SK-N-SH (cell line): Measurements from ENCODE around the gene SCN7A. TPM values are rescaled to one million over a fixed set of nuclear protein-coding genes. Genes with fewer than 3 reads are reported as not detected.

Experiments
- CTCF ChIA-PET: fragments of 300-600, 350-600 bp; formaldehyde crosslinking; extraction: SDS; loops from one replicate; lab custom pipeline; 2021; lab: Yijun Ruan, JAX
- POLR2A ChIA-PET: fragments of 350-600 bp; sonication (Branson Sonifier 250); formaldehyde crosslinking; extraction: SDS; loops from one replicate; lab custom pipeline; 2020; ENCODE audit warnings: antibody characterized with exemption, inconsistent platforms; lab: Yijun Ruan, JAX
- DNase-seq: peaks from one replicate; pipeline ENCODE4 v3.0.0; 2012
- H2AFZ ChIP-seq: fragments of 200-600 bp; sonication (generic); 2 replicates; pipeline ENCODE4 v1.8.1; 2016; ENCODE audit warnings: antibody characterized with exemption, mild to moderate bottlenecking, low read depth
- H3F3A ChIP-seq: fragments of 200-600 bp; sonication (generic); replicated peaks from 2 replicates; pipeline ENCODE3; 2016; ENCODE audit warnings: antibody characterized with exemption, mild to moderate bottlenecking; ENCODE audit not compliant: insufficient read depth
- H3K27ac ChIP-seq, 2 experiments: fragments of 200-500 bp in 1 of 2; fragments of 200-600 bp in 1 of 2; sonication (Bioruptor generic) in 1 of 2; sonication (generic), shearing (Covaris generic) in 1 of 2; 2 replicates each; pipeline versions ENCODE4 v1.5.1 to v1.6.1; 2014 to 2016; ENCODE audit warnings: low read depth in 2 of 2, inconsistent platforms in 1 of 2, low read length in 1 of 2, mild to moderate bottlenecking in 1 of 2, mixed read lengths in 1 of 2
- H3K27me3 ChIP-seq: fragments of 200-600 bp; sonication (generic), shearing (Covaris generic); 2 replicates; pipeline ENCODE4 v1.6.1; 2016; ENCODE audit warnings: mixed run types; ENCODE audit not compliant: insufficient read depth
- H3K36me3 ChIP-seq, 2 experiments: fragments of 200-500 bp in 1 of 2; fragments of 200-600 bp in 1 of 2; sonication (Bioruptor generic) in 1 of 2; sonication (generic) in 1 of 2; replicated peaks in 1 of 2; 2 replicates each; pipeline versions ENCODE3 to v1.5.1; 2014 to 2016; ENCODE audit warnings: low read length in 1 of 2, mild to moderate bottlenecking in 1 of 2; ENCODE audit not compliant: insufficient read depth in 2 of 2, control insufficient read depth in 1 of 2
- H3K4me1 ChIP-seq, 2 experiments: fragments of 200-500 bp in 1 of 2; fragments of 200-600 bp in 1 of 2; sonication (Bioruptor generic) in 1 of 2; sonication (generic), shearing (Covaris generic) in 1 of 2; 2 replicates each; pipeline versions ENCODE4 v1.5.1 to v1.6.1; 2014 to 2016; ENCODE audit warnings: low read depth in 1 of 2, low read length in 1 of 2, mixed run types in 1 of 2; ENCODE audit not compliant: insufficient read depth in 2 of 2, control insufficient read depth in 1 of 2
- H3K4me2 ChIP-seq: fragments of 200-600 bp; sonication (generic), shearing (Covaris generic); 2 replicates; pipeline ENCODE4 v1.6.1; 2017; ENCODE audit warnings: mixed run types
- H3K4me3 ChIP-seq, 2 experiments: fragments of 200-500 bp in 1 of 2; fragments of 200-600 bp in 1 of 2; sonication (Bioruptor generic) in 1 of 2; sonication (generic), shearing (Covaris generic) in 1 of 2; 2 replicates each; pipeline versions ENCODE4 v1.5.1 to v1.8.1; 2014 to 2016; ENCODE audit warnings: low read depth in 2 of 2, inconsistent platforms in 1 of 2, low read length in 1 of 2, mild to moderate bottlenecking in 1 of 2, mixed read lengths in 1 of 2, moderate library complexity in 1 of 2
- H3K79me2 ChIP-seq: fragments of 200-600 bp; sonication (generic); 2 replicates; pipeline ENCODE4 v1.8.1; 2017; ENCODE audit warnings: mild to moderate bottlenecking; ENCODE audit not compliant: insufficient read depth
- H3K9ac ChIP-seq: fragments of 200-600 bp; sonication (generic); 2 replicates; pipeline ENCODE4 v1.6.1; 2017; ENCODE audit warnings: mixed run types
- H3K9me2 ChIP-seq: fragments of 200-600 bp; sonication (generic); 2 replicates; pipeline ENCODE4 v1.6.1; 2017; ENCODE audit warnings: mixed run types
- H3K9me3 ChIP-seq: fragments of 200-600 bp; sonication (generic); 2 replicates; pipeline ENCODE4 v1.6.1; 2017; ENCODE audit warnings: mixed run types, mild to moderate bottlenecking, moderate library complexity
- H4K20me1 ChIP-seq: fragments of 200-600 bp; sonication (generic); 2 replicates; pipeline ENCODE4 v1.6.1; 2017; ENCODE audit warnings: mild to moderate bottlenecking, mixed run types; ENCODE audit not compliant: insufficient read depth
- CHD2 ChIP-seq: fragments of 150-350 bp; IDR thresholded peaks from 2 replicates; pipeline ENCODE4 v1.6.1; 2018; ENCODE audit warnings: low read length; ENCODE audit not compliant: partially characterized antibody
- ELF1 ChIP-seq: IDR thresholded peaks from 2 replicates; pipeline ENCODE4 v1.4.0; 2012
- EP300 ChIP-seq, 2 experiments: IDR thresholded peaks; 2 replicates each; pipeline versions ENCODE4 v1.4.0 to v1.6.1; 2012; ENCODE audit warnings: borderline replicate concordance in 1 of 2, low read depth in 1 of 2, low read length in 1 of 2
- EZH2phosphoT487 ChIP-seq: fragments of 200-600 bp; sonication (generic); IDR thresholded peaks from 2 replicates; pipeline ENCODE4 v1.6.1; 2017; ENCODE audit warnings: low read depth, mixed run types, mild to moderate bottlenecking, antibody characterized with exemption, moderate library complexity, borderline replicate concordance
- FOSL2 ChIP-seq: IDR thresholded peaks from 2 replicates; pipeline ENCODE4 v1.4.0; 2012; ENCODE audit warnings: low read depth, mild to moderate bottlenecking, moderate library complexity, borderline replicate concordance
- FOXJ3 ChIP-seq: sonication (generic); formaldehyde crosslinking; IDR thresholded peaks from 2 replicates; pipeline ENCODE4 v1.5.1; 2020; ENCODE audit warnings: mild to moderate bottlenecking, missing genetic modification reagents
- FOXM1 ChIP-seq: IDR thresholded peaks from 2 replicates; pipeline ENCODE4 v1.4.0; 2012; ENCODE audit warnings: low read depth, mild to moderate bottlenecking
- GABPA ChIP-seq: IDR thresholded peaks from 2 replicates; pipeline ENCODE4 v1.4.0; 2012; ENCODE audit warnings: low read depth, mild to moderate bottlenecking
- MAX ChIP-seq: IDR thresholded peaks from 2 replicates; pipeline ENCODE4 v1.4.0; 2012; ENCODE audit warnings: low read depth
- POLR2AphosphoS5 ChIP-seq: IDR thresholded peaks from 2 replicates; pipeline ENCODE4 v1.6.1; 2012; ENCODE audit warnings: low read depth, low read length
- RAD21 ChIP-seq: IDR thresholded peaks from 2 replicates; pipeline ENCODE4 v1.6.1; 2012; ENCODE audit warnings: mild to moderate bottlenecking, low read length
- REST ChIP-seq: IDR thresholded peaks from 2 replicates; pipeline ENCODE4 v1.6.1; 2012; ENCODE audit warnings: mild to moderate bottlenecking, low read depth, low read length, moderate library complexity
- RFX5 ChIP-seq: IDR thresholded peaks from 2 replicates; pipeline ENCODE4 v1.6.1; 2012; ENCODE audit warnings: mild to moderate bottlenecking, improper control_type of control experiment, low read length
- SIN3A ChIP-seq: IDR thresholded peaks from 2 replicates; pipeline ENCODE4 v1.6.1; 2012; ENCODE audit warnings: low read depth, mild to moderate bottlenecking, low read length, moderate library complexity, borderline replicate concordance
- SMC3 ChIP-seq: IDR thresholded peaks from 2 replicates; pipeline ENCODE4 v1.6.1; 2012; ENCODE audit warnings: low read depth, low read length, improper control_type of control experiment
- TAF1 ChIP-seq: IDR thresholded peaks from 2 replicates; pipeline ENCODE4 v1.6.1; 2012; ENCODE audit warnings: low read depth, mild to moderate bottlenecking, low read length, moderate library complexity, borderline replicate concordance
- TCF12 ChIP-seq: IDR thresholded peaks from 2 replicates; pipeline ENCODE4 v1.4.0; 2012
- TEAD4 ChIP-seq: IDR thresholded peaks from 2 replicates; pipeline ENCODE4 v1.4.0; 2012; ENCODE audit warnings: mild to moderate bottlenecking, borderline replicate concordance; ENCODE audit not compliant: insufficient read depth
- WGBS: methylation state at CpG from one replicate; pipeline ENCODE4 v1.1.6; 2017; ENCODE audit warnings: low lambda C conversion rate; 5-methylcytosine and 5-hydroxymethylcytosine counted together
- polyA plus RNA-seq, 3 experiments: library from polyadenylated mRNA; depleted of rRNA; stranded (reverse); fragments of >200 nt; gene quantifications; 2 replicates each; pipeline ENCODE4 v1.2.3, GENCODE V29; 2012
- TF ChIP-seq, protein P1 (sequence below): IDR thresholded peaks from 2 replicates; pipeline ENCODE4 v1.4.0; 2012; ENCODE audit warnings: low read depth, borderline replicate concordance
- TF ChIP-seq, protein P2 (sequence below): fragments of 200-600 bp; sonication (generic); IDR thresholded peaks from 2 replicates; pipeline ENCODE4 v1.6.1; 2017; ENCODE audit warnings: antibody characterized with exemption, mild to moderate bottlenecking, moderate library complexity

The SCN7A gene
- polyA plus RNA-seq, 1 of the 3 experiments (the other 2 are of a cell fraction), result 0.02 TPM

DNA sequence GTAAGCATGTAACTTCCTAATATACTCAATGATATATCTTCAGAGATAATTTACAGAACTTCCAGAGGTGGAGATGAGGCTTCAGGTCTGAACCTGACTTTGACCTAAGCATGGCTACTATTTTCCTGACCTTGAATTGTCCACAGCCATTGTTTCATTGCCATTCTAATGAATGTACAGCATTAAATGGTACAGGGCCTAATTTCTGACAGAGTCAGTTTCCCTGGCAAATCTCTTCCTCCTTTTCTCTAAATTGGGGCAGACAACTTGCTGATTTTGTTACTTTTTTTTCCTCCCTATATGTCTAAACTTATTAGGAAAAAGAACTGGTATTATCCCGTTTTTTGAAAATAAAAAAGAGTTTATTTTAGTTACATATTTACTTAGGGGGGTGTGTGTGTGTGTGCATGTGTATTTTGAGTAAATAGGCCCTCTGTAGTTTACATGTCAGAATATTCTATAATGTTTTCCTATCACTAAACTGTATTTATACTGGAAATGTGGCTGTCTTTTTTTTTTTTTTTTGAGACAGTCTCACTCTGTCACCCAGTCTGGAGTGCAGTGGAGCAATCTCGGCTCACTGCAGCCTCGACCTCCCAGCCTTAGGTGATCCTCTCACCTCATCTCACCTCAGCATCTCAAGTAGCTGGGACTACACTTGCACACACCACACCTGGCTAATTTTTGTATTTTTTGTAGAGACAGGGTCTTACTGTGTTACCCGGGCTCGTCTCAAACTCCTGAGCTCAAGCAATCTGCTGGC lies 75.0 kb downstream of the SCN7A start (continued):
- TF ChIP-seq, protein P1, sequence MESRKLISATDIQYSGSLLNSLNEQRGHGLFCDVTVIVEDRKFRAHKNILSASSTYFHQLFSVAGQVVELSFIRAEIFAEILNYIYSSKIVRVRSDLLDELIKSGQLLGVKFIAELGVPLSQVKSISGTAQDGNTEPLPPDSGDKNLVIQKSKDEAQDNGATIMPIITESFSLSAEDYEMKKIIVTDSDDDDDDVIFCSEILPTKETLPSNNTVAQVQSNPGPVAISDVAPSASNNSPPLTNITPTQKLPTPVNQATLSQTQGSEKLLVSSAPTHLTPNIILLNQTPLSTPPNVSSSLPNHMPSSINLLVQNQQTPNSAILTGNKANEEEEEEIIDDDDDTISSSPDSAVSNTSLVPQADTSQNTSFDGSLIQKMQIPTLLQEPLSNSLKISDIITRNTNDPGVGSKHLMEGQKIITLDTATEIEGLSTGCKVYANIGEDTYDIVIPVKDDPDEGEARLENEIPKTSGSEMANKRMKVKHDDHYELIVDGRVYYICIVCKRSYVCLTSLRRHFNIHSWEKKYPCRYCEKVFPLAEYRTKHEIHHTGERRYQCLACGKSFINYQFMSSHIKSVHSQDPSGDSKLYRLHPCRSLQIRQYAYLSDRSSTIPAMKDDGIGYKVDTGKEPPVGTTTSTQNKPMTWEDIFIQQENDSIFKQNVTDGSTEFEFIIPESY, result no peak
- no peak for TF ChIP-seq SIN3A
- TF ChIP-seq TEAD4, result no peak
- no peak for TF ChIP-seq FOXJ3 (CRISPR knock-in tag)
- TF ChIP-seq TCF12, result peak; percentile 85
- no peak for TF ChIP-seq ELF1
- TF ChIP-seq RFX5, result no peak
- no peak for TF ChIP-seq EZH2phosphoT487
- TF ChIP-seq TAF1, result no peak
- TF ChIP-seq, all 33 proteins: peak for 3

GRCh38 chr2:166417669-166418068 lies 76.4 kb downstream of the SCN7A start:
- peaks cover 0 to 4% of the 10 kb centered on the region in 2 experiments for H3K36me3 ChIP-seq
- H3K9ac ChIP-seq, result no peak overlapping the region
- peak; percentile 53 for TF ChIP-seq RAD21
- TF ChIP-seq CHD2, result no peak
- no peak for TF ChIP-seq FOXM1
- no peak for TF ChIP-seq MAX
- TF ChIP-seq, protein P2, sequence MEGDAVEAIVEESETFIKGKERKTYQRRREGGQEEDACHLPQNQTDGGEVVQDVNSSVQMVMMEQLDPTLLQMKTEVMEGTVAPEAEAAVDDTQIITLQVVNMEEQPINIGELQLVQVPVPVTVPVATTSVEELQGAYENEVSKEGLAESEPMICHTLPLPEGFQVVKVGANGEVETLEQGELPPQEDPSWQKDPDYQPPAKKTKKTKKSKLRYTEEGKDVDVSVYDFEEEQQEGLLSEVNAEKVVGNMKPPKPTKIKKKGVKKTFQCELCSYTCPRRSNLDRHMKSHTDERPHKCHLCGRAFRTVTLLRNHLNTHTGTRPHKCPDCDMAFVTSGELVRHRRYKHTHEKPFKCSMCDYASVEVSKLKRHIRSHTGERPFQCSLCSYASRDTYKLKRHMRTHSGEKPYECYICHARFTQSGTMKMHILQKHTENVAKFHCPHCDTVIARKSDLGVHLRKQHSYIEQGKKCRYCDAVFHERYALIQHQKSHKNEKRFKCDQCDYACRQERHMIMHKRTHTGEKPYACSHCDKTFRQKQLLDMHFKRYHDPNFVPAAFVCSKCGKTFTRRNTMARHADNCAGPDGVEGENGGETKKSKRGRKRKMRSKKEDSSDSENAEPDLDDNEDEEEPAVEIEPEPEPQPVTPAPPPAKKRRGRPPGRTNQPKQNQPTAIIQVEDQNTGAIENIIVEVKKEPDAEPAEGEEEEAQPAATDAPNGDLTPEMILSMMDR, result 0 out of 2 replicates have a peak, but pooled peaks have one; percentile 19
- no peak for TF ChIP-seq FOXJ3 (CRISPR knock-in tag)
- TF ChIP-seq SMC3, result 0 out of 2 replicates have a peak, but pooled peaks have one; percentile 11
- TF ChIP-seq REST, result no peak
- TF ChIP-seq POLR2AphosphoS5, result no peak
- TF ChIP-seq FOSL2, result peak; percentile 23; the same call in 1 of the 2 replicates
- no peak for TF ChIP-seq RFX5
- TF ChIP-seq GABPA, result no peak
- TF ChIP-seq EP300 (IDR thresholded peaks at IDR 0.05; ENCODE audit: borderline replicate concordance in 1 of 2, low read depth in 1 of 2, low read length in 1 of 2), result no peak
- H3K9me3 ChIP-seq, result no peaks in the 10 kb centered on the region
- H3K27me3 ChIP-seq, result no peaks in the 10 kb centered on the region
- no peak overlapping the region for H3K4me3 ChIP-seq
- ChIA-PET POLR2A (no interaction called here), CTCF (interaction anchor here (0.9 to 1.5 kb wide), 8 partner anchors 16 to 237 kb away, joined by 3 to 12 read pairs (median 5); no protein-coding TSS in a partner anchor)
- H3K4me2 ChIP-seq, result no peak overlapping the region
- no peaks in the 10 kb centered on the region for H4K20me1 ChIP-seq
- H2AFZ ChIP-seq, result no peak overlapping the region
- peaks cover 10% of the 10 kb centered on the region for H3F3A ChIP-seq
- H3K9me2 ChIP-seq, result no peaks in the 10 kb centered on the region
- no peak overlapping the region for H3K27ac ChIP-seq
- DNase-seq, result no peak
- H3K79me2 ChIP-seq, result no peaks in the 10 kb centered on the region
- 87% methylated on average over 2 of the region's 2 CpGs for WGBS
- H3K4me1 ChIP-seq, result peaks cover 3 to 9% of the 10 kb centered on the region in 2 experiments; a peak in 2 of 4 replicates
